Pons (tissue), 1 donor: ENCODE results near the gene SUPT3H.
"Not testable (repeated sequence)": the region's sequence is repeated elsewhere in the genome, so short reads cannot be mapped to it uniquely, and the experiment has no call there.

ENCODE experiments used
- DNase-seq: peaks from one replicate; pipeline ENCODE4 v3.0.0-alpha.2; 2016; ENCODE audit warnings: low spot score

The SUPT3H gene

DNA sequence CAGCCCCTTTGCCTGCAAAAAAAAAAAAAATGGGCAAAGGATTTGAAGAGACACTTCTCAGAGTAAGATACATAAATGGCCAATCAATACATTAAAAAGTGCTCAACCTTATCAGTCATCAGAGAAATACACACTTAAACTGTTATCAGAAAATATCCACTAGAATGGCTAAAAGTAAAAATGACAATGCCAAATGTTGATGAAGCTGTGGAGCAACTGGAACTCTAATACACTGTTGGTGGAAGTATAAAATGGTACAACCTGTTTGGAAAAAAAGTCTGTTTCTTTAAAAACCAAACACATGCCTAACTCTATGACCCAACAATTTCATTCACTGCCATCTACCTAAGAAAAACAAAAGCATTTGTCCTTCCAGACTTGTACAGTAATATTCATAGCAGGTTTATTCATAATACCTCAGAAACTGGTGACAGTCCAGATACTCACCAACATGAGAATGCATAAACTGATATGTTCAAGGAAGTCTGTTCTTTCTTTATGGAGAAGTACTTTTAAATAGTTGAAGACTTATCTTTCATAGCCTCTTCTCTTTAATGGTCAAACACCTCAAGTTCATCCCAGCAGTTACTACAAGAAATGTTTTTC lies 428.0 kb downstream of the SUPT3H start:
- no peak for DNase-seq

DNA sequence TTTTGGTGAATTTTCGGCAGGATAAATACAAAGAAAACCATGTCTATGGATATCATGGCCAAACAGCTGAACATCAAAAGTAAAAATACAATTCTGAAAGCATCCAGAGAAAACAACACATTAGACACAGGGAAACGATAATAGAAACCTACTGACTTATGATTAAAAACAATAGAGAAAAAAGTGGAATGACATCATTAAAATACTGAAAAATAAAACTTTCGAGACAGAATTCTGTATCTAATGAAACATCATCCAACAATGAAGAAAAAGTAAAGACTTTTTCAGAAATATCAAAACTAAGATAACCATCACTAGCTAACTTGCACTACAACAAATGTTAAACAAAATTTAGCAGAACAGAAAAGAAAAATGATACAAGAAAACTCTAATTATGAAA lies 434.2 kb downstream of the SUPT3H start:
- no peak for DNase-seq

DNA sequence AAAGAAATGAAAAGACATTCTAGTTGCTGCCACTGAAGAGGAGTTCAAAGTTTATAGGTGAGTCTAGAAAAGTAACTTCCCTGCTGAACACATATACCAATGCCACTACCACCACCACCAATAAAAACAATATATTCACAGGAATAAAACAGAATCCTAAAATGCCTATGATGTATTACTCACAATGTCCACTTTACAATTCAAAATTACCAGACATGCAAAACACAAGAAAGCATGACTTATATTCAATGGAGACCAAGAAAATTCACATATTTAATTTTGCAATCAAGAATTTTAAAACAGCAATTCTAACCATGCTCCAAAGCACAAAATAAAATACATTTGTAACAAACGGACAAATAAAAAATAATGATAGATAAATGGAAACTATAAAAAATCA lies 434.9 kb downstream of the SUPT3H start:
- DNase-seq: no peak

DNA sequence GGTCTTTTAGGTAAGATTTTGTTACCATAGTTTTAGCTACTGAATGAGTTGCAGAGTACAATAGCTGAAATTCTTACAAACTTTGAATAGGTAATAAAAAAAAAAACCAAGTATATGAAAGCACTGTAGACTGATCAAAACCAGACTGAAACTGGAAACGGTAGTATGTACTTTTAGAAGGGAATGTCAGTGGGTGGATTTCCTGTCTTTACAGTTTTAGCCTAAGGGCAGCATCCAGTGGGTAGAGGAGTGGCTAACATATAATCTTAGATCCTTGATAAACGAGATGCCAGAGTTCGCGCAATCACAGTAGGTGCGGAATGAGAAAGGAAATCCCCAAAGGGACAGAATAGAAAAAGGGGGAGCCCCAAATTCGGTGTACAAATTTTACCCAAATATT lies 435.5 kb downstream of the SUPT3H start:
- DNase-seq: no peak

DNA sequence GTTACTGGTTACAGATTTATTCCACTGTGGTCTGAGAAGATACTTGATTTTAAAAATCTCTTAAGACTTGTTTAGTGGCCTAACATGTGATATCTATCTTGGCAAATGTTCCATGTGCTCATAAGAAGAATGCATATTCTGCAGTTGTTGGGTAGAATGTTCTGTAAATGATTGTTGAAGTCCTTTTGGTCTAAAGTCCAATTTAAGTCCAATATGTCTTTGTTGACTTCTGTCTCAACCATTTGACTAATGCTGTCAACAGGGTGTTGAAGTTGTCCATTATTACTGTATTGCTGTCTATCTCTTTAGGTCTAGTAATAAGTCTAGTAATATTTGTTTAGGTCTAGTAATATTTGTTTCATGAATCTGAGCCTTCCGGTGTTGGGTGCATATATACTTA lies 437.4 kb downstream of the SUPT3H start:
- no peak for DNase-seq

DNA sequence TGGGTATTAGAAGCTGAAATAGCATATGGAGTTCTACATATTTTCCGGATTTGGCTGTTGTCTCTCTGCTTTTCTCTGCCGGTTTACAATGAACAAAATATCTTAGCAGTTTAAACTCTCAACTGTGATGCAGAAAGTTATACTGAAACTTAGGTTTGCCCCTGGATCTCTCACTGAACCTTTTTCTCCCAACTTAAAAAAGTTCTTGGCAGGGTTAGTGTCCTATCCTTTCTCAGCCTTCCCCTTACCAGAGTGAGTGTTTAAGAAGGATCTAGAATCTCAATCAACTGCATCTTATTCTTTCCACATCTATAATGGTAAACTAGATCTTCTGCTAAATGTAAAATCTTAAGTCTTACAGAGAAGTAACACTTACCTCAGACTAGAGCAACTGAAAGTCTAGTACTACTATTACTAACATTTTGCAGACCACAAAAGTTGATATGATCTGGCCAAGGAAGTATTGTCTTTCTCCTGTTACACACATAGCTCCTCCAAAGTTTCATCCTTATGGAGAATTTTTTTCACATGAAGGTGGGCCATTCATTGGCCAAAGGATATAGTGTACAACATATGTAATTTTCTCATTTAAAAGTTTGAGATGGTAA lies 441.9 kb downstream of the SUPT3H start:
- DNase-seq: peak; percentile 7

DNA sequence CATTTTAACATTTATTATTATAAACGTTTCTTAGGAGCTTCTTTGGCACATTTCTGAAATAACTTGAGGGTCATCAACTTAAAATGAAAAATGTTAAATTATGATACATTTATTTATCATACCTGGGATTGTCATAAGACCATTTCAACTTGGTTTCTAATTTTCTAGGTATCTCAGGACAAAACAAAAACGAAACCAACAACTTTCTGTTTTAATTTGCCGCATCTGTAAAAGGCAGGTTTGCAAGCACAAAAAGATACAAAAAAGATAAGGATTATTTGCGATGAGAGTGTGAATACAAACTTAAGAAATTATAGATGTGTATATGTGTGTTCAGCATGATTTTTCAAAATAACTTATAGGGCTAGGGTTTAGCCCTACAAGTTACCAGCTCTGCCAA lies 444.6 kb downstream of the SUPT3H start:
- DNase-seq: no peak

DNA sequence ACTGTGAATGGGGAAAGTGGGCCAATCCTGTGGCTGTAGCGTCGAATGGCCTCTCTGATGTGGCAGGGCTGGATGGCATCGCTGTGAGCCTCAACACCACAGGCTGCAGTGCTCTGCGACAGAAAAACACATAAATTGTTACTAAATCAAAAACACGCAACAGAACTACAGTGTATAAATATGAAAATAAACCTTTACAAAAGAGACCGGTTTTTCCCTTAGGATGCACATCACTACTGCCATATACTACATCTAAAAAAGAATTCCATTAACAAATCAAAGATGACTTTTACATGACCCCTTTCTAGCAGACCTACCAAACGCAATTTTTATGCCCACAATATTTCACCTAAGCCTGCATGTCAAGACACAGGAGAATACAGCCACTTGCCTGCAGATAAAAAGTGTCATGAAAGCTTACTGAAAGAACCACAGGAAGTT lies 445.1 kb downstream of the SUPT3H start:
- no peak for DNase-seq

DNA sequence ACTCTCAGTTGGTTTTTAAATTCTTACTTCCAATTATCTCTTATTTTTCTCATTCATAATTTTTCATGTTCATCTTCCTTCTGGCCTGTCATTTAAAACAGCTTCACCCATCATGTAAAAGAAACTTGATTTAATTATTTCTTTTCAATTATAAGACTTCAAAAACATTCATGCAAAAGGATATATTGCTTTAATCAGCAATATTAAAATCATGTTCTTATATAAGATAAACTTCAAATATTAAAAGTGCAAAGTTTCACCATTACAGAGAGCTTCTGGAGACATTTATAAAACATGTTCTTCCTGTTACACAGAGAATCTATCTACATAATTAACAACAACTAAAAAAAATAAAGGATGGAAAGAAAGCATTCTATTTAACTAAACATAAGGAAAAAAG lies 446.3 kb downstream of the SUPT3H start:
- DNase-seq: no peak

DNA sequence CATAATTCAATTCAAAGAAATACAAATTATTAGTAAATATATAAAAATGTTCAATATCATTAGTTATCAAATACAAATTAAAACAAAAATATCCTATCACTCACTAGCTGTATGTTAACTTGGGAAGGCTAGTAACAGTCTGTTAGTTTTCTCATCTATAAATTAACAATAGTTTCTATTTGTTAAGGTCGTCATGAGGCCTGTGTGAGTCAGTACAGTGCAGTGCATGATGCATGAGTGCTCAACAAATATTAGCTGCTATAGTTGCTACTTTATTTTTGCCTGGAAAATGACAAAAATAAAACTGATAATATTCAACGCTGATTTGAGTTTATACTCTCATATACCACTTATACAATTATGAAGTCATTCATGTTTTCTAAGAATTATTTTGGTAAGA lies 451.2 kb downstream of the SUPT3H start:
- peak; percentile 24 for DNase-seq

DNA sequence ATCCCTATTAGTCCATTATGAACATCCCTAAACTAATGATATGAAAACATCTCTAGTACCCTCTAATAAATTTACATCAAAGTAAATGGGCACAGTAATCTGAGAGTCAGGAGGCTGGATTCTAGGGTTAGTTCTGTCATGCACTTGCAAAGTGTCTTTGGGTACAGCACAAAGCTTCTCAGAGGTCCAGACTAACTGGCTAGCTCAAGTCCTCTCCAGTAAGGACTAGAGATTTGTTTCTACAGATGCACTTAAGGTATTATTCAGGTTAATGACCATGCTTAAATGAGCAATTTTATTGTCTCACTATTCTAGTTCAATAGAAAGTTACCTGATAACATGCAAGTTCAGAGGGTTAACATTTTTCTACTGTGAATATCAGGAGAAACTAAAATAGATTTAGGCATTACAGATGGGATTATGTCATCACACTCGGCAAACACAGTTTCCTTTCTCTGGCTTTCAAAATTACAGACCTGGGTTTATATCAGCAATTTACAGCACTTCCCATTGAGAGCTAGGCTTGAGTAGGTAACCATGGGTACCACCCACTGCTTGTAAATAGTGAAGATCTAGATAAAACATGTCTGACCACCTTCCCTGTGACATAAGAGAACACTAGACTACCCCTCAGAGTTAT lies 452.5 kb downstream of the SUPT3H start:
- DNase-seq: peak; percentile 5

DNA sequence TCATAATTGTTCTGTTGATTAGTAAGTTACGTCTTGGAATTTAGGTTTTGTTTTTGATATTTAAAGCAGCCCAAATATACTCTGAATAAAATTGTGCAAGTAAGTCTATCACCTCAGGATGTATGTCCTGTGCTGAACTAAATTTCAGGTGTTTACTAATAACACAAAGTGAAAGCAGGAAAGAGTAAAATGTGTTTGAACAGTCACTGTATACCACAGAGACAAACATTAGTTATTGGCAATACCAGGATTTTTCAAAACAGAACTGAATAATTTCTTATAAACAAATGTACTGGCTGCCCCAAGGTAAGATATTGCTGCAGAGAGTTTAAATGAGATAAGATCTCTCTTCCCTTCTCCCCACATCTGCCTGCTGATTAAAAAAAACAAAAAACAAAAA lies 454.3 kb downstream of the SUPT3H start:
- no peak for DNase-seq

DNA sequence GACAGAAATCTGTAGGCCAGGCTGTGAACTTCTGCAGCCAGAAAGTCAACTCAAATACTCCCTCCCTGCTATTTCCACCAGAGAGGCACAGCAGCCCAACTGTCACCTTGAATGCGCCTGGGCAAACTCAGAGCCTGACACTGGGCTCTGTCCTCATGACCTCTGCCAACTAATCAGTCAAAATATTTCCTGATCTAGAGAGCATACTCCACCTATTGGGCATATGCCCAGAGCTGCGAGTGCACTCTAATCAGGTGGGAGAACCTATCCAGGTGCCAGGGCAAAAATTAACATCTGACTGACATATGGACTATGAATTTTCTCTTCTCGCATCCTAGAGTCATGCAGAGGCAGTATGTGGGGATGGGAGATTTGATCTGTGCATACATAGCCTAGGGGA lies 455.9 kb downstream of the SUPT3H start:
- DNase-seq: no peak

DNA sequence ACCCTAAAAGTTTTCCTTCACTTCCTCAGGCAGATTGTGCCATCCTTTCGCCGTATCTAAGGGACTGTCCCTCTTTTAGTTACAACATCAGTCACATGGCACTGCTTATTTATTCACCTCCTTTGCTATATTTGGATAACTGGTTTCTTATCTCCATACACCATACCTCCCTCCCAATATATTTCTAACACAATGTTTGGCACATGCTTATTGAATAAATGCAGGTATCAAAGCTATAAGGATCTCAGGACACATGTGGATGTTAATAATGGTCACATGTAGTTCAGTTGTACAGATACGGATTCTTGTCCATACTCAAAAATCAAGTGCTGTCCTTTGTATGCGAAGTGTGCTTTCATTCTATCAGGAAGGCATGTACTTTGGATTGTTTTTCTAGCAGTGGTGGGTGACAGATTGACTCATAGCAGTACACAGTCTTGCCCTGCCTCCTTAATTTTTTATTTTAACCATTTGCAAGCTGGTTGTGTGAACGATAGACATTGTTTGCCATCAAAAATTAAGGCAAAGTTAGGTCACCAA lies 456.7 kb downstream of the SUPT3H start:
- DNase-seq: no peak

DNA sequence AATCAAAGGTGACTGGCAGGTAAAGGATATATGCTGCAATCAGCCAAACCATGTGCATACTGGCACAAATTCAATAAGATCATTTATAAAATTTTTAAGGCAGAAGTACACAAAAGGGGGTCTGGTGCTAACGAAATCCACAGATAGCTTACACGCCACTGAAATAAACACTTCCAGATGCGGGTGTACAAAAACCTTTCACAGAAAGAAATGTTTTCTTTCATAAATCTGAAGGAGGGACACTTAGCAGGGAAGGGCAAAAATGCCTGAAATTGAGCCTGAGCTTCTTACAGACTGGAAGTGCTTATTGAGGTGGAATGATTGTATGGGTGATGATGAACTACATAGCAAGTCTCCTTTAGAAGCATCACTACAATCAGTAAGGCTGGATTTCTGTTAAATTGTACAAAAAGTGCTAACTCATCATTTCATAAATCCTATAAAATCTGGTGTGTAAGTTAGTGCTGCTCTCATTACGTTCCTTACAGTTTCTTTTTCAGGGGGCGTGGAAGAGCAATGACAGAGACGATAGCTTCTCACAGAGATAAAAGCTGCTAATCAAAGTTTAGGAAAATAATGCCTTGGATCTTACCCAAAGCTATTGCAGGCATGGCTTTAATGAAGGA lies 458.9 kb downstream of the SUPT3H start:
- no peak for DNase-seq

DNA sequence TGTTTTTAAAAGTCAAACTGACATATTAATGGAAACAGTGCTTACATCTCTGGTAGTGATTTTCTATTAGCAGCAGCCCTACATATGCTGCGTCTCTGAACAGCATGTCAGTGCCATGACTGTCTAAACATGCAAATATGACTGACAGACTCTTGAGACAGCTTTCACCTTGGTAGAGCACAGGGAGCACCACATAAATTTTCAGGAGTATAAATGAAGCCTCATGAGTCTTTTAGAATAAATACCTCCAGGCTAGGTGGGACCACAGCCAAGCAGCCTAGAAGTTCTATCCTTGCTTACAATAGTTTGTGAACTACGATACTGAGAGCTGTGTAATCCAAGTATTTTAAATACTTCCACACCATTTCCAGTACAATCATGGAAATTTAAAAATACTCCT lies 460.3 kb downstream of the SUPT3H start:
- DNase-seq: no peak

DNA sequence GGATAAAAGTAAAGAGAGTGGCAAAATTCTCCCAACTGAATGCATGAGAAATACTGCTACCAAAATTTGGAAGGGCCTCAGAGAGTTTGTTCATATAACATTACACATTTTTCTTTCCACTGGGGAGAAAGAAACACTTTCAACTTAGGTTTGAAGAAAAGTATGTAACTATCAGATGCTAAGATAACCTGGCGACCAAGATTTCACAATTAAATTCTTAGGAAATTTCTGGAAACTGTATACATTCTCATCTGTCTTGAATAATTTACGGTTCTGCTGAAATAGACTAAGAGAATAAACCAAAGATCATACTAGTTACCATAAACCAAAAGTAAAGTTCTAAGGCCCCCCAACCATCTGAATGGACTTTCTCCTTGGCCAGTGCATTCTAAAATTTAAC lies 462.6 kb downstream of the SUPT3H start:
- DNase-seq: no peak

DNA sequence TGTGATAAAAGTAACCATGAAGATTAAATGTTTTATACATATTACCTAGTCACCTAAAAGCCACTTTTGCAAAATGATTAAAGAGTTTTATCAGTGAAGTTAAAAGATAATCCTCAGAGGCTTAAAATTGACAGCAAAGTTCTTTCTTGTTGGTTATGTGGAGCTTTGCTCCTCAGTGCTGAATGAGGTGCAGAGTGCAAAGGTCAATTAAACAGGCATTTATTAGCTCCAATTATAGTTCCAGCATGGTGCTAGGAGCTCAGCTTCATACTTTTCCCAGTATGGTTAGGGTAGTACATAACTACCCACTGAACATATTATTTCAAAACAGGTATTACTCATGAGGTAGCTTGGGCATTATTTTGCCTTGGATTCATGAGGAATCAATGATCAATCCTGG lies 463.6 kb downstream of the SUPT3H start:
- no peak for DNase-seq

DNA sequence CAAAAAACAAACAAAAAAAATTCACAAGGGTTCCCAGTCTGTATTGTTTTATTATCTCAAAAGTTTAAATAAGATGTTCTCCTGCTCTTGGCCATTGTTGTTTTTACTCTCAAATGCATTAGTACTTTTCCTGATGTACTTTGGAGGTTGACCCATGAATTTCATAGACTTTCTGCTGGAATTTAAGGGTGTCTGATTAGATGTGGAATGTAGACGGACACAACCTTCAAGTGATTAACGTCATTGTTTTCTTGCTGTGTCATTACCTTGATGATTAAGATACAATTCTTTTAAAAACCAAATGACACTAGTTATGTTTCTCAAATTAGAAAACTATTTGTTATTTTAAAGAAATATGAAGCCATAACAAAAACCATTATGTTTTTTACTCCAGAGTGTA lies 471.0 kb downstream of the SUPT3H start:
- DNase-seq: no peak

DNA sequence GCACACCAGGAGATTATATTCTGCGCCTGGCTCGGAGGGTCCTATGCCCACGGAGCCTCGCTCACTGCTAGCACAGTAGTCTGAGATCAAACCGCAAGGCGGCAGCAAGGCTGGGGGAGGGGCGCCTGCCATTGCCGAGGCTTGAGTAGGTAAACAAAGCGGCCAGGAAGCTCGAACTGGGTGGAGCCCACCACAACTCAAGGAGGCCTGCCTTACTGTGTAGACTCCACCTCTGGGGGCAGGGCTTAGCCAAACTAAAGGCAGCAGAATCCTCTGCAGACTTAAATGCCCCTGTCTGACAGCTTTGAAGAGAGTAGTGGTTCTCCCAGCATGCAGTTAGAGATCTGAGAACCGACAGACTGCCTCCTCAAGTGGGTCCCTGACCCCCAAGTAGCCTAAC lies 477.4 kb downstream of the SUPT3H start:
- DNase-seq: not testable (repeated sequence)

DNA sequence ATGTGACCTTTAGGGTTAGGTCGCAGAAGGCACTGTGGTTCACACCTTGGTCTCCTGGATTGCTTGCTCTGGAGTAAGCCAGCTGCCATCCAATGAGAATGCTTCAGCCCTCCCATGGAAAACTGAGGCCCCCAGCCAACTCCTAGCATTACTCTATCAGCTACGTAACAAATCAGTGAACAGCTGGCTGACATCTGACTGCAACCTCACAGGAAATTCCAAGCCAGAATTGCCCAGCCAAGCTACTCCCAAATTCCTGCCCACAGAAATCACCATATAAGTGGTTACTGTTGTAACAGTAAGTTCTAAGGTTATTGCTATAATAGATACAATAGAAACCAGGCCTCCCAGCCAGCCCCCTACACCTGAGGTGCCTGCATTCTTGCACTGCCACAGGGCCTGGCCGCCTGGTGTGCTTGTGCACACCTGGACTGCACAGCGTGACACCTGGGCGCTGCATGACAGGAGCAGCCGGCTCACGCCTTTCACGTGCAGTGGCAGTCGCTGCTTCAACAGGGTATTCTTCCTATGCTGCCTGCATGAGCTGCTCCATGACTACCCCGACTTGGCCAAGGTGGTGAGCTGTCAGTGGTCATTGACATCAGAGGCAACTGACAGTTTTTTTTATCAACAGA lies 479.3 kb downstream of the SUPT3H start:
- DNase-seq: no peak

DNA sequence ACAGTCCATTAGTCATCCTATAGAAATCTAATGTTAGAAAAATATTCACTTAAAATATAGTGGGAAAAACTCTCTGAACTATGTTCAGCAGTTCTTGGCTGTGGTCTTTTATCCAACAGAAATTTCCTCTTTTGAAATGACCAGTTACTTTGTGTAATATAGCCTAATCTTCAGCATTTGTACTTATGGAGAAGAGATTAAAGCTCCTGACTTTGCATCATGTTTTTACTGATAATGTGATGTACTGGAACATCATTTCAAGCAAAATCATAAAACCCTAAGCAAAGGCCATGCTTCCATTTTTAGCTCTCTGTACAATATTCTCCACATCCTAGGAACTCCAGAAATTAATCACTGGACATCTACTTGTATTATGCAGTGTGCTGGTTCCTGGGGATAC lies 480.4 kb downstream of the SUPT3H start:
- no peak for DNase-seq

DNA sequence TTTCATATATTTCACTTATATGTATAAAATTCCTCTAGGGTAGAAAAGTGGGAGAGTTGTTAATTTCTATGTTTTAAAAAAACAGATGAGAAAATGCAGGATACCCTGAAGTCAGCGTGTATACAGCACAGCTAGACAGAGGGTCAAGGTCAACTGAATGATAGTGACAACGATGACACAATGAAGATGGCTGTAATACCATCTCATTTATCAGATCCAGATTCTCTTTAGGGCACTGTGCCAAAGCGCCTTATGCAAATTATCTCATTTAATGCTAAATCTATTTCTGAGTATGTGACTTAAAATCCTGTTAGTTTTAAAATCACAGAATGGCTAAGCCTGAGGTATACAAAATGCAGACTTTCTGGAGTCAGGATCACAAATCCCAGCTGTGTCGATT lies 481.0 kb downstream of the SUPT3H start:
- DNase-seq: no peak
